ENCODE measurements around the gene PRX.
"Not testable (repeated sequence)": the region's sequence is repeated elsewhere in the genome, so short reads cannot be mapped to it uniquely, and the experiment has no call there.

Gene PRX

DNA sequence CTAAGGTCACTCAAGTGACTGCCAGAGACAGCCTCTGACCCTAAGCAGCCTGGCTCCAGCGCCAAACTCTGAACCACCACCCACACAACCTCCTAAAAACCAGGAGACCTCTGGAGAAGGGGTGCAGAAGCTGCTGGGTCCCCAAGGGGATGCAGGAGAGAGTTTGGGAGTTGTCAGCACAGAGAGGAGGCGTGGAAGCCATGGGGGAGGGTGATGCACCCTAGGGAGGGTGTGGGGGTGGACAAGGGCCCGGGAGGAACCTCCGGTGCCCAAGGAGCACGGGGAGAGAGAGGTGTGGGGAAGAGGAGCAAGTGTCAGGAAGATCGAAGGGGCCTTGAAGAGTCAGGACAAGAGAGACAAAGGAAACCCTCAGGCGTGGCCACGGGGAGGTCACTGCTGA lies 21.1 kb downstream of the PRX start:
- no peak for DNase-seq (ENCODE audit: low spot score)

DNA sequence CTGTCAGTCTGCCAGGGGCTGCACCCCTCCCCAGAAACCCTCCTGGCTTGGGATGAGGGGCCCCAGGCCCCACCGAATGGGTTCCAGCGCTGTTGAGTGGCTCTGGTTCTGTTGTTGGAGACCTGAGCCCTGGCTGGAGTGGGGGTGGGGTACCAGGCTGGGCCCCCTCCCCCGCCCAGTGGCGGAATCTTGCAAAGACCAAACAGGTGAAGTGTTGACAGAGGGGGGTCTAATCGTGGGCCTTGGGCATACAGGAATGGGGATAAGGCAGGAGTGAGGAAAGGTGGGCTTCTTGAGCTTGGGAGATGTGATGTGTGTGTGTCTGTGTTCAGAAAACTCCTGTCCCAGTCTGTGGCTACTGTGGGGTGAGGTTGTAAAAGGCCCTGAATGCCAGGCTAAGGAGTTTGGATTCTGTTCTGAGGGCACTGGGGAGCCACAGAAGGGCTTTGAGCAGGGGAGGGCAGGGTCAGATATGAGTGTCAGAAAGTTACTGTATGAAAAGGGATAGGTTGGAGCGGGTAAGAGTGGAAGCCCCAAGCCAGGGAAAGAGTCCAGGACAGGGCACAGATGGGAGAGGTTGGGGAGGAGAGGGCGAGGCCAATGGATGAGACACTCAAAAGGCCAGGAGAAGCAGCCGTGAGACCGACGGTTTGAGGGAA lies 23.0 kb downstream of the PRX start, which contains the start of gene HIPK4:
TSS of gene HIPK4 (minus strand) at position 98 of the 659 bp plus-strand sequence. CDS start 279 bp downstream, outside the sequence.
- DNase-seq (ENCODE audit: low spot score): no peak

DNA sequence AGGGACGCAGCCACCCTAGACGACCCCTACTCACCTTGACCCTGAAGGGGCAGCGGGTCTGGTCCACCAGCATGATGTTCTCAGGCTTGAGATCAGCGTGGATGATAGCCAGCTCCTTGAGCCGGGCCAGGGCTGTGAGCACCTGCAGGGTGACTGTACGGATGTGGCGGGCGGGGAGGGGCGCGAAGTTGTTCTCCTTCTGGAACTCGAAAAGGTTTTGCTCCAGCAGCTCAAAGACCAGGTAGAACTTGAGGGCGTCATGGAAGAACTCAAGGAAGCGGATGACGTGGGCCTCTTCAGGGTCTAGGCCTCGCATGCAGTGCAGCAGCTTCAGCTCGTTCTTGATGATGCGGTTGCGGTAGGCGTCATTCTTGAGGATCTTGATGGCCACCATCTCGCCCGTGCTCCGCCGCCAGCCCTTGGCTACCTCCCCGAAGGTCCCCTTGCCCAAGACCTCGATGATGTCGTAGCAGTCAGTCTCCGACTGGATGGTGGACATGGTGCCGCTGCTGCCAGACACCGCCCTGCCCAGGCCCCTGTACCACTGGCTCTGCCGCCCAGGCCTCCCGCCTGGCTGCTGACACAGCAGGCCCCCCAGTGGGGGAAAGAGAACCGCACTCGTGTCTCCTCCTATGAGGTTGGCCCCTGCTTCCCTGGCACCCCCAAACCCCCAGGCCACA lies 23.6 kb downstream of the PRX start:
- no peak for DNase-seq (ENCODE audit: low spot score)

DNA sequence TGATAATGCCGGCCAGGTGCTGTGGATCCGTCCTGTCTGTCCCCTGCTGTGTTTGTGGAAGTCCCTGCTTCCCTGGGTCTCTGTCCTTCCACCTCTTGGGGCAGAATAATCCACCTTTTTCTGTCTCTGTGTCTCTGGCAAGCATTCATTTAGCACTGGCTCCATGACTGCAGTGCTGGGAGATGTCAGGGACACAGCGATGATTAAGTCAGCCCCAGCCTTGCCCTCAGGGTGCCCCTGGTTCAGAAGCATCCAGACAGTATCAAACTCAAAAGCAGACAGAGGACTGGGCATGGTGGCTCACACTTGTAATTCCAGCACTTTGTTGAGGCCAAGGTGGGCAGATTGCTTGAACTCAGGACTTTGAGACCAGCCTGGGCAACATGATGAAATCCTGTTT lies 24.7 kb downstream of the PRX start:
- no peak for DNase-seq (ENCODE audit: low spot score)

DNA sequence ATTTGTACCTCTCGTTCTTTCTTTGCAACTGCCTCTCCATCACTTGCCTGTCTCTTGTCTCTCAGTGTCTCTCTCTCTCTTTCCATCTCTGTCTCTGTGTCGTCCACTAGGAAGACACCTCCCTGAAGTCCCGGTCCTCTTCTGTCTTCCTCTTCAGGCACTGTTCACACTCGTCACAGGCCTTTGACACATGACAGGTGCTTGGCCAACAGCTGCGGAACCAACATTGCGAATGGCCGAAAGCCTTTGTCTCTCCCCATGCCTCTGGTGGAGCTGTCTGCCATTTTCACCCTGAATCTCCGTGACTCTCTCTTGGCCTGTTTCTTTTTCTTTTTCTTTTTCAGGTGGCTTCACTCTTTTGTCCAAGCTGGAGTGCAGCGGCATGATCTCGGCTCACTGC lies 26.0 kb downstream of the PRX start:
- no peak for DNase-seq (ENCODE audit: low spot score)

DNA sequence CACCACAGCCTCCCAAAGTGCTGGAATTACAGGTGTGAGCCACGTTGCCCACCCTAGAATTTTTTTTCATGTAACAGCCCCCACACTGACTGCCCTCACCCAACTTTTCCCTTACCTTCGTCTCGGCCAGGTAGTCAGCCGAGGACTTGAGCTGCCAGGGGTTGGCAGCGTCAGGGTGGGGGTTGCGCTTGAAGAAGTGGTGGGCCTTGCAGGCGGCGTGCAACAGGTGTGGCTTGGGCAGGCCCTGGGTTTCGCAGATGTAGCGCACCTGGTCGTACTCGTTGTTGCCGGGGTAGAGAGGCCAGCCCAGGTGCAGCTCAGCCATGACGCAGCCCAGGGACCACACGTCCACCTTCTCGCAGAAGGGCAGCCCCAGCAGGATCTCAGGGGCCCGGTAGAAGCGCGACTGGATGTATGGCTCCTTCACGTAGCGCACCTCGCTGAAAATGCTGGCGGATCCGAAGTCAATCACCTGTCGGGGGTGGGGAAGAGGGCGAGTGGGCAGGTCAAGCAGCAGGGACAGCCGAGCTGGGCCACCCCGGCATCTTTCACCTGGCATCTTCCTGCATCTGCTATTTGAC lies 29.4 kb downstream of the PRX start:
- no peak for DNase-seq (ENCODE audit: low spot score)

DNA sequence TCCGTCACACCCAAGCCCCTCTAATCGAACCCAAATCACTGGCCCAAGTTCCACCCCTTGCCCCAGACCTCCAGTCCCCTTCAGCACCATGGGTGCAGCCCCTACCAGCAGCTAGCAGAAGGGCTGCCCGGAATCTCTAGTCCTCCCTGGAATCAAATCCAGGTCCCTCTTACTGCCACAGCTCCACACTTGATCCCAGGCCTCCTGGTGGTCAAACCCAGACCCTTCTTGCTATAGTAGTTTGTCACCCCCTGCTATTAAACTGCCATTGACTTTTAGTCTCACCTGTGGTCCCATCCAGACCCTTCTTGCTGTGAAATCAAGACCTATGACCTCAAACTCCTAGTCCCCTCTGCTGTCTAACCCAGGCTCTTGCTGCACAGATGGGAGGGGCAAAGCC lies 31.9 kb downstream of the PRX start:
- no peak for DNase-seq (ENCODE audit: low spot score)

DNA sequence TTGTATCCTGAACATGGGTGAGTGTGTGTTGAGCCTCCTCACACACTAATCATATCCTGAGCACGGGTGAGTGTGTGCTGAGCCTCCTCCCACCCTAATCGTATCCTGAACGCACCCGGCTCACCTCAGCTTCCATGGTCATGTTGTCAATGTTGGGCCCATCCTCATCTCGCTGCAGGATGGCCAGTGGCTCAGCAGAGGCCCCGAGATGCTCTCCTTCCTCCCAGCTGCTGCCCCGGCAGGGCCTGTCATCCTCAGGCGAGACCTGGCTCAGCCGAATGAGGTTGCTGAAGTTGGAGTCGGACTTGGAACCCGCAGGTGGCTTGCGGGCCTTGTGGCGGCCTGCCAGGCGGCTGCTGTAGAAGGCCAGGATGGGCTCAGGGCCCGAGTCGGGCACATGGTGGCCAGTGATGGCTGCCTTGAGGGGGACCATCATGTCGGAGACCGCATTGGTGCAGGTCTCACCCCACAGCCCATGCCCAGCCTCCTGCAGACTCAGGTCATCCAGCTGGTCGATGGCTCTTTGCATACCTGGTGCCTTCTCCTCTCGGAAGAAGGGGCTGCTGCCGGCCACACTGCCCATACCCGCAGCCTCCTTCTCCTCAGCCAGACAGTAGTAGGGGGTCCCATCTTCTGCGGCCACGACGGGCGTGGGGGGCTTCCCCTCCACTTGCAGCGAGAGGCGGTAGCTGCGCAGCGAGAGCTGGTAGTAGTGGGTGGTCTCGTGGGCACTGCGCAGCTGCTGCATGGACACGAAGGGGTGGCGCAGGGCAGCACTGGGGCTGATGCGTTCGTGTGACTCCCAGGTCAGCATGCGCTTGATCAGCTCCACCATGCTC lies 32.8 kb downstream of the PRX start:
- DNase-seq (ENCODE audit: low spot score): no peak

DNA sequence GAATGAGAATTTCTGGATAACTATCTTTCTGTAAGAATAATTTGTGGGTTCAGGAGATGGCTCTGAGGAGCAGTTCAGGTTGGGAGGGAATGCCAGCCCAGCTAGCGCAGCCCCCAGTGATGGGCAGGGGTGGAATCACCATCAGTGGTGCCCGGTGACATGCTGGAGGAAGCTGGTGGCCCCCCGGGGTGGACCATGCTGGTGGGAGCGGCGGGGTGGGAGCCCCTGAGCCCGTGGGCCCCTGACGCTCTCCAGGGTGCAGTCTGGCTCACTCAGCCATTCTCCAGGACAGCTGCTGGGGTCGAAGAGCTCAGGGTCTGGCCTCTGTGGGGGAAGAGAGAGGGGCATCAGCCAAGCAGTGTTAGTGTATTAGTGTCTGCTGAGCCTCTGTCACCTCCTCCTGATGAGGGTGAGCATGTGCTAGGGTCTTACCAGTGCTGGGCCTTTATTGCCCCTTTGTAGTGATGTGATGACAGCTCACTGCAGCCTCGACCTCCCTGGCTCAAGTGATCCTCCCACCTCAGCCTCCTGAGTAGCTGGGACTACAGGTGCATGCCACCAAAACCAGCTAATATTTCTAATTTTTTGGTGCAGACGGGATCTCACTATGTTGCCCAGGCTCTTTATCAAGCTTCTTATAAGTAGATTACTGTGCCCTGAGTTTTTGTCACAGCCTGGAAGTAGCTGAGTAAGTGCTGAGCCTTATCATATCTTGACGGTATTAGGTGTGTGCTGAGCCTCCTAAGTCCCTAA lies 33.6 kb downstream of the PRX start:
- no peak for DNase-seq (ENCODE audit: low spot score)

DNA sequence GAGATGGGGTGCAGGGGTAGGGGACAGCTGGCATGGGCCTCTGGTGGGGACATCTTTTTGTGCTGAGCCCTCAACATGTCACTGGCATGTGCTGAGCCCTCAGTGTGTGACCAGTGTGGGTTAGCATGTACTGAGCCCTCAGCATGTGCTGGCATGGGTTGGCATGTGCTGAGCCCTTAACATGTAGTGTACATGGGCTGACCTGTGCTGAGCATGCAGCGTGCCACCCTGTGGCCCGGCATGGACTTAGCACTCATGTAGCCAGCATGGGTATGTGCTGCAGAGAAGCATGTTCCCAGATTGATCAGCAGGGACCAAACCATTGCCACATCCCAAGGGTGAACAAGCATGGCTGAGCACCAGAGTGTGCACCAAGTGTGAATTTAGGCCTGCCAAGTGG lies 34.7 kb downstream of the PRX start:
- no peak for DNase-seq (ENCODE audit: low spot score)

DNA sequence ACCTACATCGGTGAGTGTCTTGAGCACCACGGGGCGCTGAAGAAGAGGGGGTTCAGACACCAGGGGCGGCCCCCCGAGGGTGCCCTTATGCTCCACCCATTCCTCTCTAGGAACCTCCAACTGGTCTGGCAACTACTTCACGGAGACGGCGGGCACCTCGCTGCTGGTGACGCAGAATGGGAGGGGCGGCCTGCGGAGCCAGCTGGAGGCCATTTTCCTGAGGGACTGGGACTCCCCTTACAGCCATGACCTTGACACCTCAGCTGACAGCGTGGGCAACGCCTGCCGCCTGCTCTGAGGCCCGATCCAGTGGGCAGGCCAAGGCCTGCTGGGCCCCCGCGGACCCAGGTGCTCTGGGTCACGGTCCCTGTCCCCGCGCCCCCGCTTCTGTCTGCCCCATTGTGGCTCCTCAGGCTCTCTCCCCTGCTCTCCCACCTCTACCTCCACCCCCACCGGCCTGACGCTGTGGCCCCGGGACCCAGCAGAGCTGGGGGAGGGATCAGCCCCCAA lies 35.2 kb downstream of the PRX start:
- DNase-seq (ENCODE audit: low spot score): no peak

DNA sequence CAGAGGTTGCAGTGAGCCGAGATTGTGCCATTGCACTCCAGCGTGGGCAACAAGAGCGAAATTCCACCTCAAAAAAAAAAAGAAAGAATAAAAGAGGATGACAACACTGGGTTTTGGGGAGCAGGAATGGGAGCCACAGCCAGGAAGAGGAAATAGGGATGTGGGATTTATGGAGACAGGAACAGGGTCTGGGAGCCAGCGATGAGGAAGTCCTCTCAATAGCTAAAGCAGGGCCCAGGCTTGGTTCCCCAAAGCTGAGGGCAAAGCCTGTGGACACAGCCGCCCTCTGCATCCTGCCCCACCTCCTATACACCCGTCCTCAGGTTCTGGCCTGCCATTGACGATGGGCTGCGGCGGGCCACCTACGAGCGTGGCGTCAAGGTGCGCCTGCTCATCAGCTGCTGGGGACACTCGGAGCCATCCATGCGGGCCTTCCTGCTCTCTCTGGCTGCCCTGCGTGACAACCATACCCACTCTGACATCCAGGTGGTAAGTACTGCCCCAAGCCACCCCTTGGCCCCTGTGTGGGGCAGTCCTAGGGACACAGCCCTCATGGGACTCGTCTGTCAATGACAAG lies 36.8 kb downstream of the PRX start:
- no peak for DNase-seq (ENCODE audit: low spot score)

DNA sequence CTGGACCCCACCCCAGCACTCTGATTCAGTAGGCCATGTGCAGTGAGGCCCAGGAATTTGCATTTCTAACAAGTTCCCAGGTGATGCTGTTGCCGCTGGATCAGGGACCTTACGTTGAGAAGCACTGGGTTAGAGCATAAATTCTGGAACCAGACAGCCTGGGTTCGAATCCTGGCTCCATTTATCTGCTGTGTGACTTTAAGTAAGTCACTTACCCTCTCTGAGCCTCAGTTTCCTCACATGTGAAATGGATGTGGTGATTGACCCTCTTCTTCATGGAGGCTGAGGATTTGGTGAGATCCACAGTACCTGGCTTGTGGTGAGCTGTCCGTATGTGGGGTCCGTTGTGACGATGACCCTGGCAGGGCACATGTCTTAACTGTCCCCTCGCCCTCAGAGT lies 39.1 kb downstream of the PRX start:
- DNase-seq (ENCODE audit: low spot score): no peak

DNA sequence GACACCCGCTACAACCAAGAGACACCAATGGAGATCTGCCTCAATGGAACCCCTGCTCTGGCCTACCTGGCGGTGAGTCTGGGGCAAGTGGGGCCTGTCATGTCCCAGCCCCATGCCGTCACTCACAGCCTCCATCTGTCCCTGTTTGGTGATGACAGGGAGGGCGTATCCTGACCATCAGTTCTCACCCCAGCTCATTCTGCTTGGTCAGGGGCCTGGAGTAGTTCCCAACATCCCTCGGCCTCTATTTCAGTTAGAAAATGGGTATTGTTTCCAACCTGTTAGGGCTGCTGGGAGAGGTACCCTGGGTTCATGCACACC lies 41.4 kb downstream of the PRX start:
- no peak for DNase-seq (ENCODE audit: low spot score)

DNA sequence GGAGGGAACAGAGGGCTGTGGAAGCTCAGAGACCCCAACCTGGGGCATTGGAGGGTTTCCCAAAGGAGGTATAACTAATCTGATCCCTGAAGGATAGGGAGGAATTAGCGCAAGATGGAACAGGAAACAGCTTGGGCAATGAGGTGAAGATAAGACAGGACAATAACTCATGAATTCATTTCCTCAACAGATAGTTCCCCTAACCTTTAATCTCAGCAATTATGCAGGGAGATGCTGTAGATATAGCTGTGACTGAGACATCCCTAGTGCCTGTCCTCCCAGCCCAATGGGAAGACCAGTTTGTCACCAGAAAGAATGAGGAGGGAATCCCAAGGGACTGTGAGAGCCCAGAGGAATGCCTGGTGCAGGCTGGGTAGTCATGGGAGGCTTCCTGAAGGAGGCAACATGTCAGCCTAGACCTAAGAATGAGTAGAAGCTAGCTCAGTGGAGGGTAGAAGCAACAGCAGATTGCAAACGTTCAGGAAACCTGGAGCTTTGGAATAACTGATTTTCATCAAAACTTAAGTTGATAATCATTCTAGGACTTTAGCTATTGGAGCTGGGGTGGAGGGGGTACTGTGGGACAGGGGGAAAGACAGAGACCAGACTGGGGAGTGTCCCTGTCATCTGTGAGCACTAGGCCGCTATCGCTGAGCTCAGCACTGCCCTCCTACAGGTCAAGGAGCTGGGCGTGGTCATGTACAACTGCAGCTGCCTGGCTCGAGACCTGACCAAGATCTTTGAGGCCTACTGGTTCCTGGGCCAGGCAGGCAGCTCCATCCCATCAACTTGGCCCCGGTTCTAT lies 42.0 kb downstream of the PRX start:
- DNase-seq (ENCODE audit: low spot score): no peak

DNA sequence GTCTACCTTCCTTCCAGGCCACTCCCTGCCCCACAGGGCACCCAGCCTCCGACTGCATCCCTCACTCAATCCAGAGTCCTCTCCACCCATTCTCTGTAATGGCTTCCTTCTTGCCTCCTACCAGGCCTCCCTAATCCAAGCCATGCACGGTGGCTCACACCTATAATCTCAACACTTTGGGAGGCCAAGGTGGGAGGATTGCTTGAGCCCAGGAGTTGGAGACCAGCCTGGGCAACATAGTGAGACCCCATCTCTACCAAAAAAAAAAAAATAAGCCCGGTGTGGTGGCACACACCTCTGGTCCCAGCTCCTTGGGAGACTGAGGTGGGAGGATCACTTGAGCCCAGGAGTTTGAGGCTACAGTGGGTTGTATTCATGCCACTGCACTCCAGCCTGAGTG lies 42.9 kb downstream of the PRX start:
- DNase-seq (ENCODE audit: low spot score): not testable (repeated sequence)

DNA sequence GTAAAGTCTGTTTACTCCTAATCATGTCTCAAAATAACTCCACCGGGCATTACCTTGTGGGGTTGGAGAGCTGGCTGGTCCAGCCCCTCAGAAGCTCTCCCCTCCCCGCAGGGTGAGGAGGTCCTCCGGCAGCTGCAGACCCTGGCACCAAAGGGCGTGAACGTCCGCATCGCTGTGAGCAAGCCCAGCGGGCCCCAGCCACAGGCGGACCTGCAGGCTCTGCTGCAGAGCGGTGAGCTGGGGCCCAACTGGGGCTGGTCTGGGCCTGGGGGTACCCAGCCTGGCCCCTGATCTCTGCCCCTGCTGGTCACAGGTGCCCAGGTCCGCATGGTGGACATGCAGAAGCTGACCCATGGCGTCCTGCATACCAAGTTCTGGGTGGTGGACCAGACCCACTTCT lies 43.4 kb downstream of the PRX start:
- no peak for DNase-seq (ENCODE audit: low spot score)

DNA sequence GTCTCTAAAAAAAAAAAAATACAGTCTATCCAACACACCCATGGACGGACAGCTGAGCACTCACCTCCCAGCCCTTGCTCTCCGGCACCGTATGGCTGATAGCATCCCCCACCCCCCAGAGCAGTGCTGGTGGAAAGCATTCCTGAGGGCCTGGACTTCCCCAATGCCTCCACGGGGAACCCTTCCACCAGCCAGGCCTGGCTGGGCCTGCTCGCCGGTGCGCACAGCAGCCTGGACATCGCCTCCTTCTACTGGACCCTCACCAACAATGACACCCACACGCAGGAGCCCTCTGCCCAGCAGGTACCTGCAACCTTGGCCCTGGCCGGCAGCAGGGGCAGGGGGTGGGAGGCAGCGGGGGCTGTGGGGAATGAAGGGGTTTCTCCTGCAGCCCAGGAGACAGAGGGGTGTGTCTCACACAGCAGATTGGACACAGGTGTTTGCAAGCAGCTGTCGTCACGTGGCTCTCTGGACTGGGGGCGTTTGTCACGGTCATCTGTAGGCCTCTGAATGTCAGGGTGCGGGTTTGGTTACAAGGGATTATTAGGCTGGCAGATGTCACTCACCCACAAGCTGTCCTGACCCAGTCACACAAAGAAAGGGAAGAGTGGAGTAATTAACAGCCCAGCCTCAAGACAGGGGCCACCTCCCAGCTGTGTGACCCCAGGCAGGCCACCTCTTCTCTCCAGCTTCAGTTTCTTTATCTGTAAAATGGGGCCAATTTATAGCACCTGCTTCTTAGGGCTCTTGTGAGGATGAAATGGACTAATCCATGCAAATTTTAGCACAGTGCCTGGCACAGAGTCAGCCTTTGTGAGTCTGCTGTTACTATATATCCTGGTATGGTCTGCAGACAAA lies 45.4 kb downstream of the PRX start:
- DNase-seq (ENCODE audit: low spot score): no peak

DNA sequence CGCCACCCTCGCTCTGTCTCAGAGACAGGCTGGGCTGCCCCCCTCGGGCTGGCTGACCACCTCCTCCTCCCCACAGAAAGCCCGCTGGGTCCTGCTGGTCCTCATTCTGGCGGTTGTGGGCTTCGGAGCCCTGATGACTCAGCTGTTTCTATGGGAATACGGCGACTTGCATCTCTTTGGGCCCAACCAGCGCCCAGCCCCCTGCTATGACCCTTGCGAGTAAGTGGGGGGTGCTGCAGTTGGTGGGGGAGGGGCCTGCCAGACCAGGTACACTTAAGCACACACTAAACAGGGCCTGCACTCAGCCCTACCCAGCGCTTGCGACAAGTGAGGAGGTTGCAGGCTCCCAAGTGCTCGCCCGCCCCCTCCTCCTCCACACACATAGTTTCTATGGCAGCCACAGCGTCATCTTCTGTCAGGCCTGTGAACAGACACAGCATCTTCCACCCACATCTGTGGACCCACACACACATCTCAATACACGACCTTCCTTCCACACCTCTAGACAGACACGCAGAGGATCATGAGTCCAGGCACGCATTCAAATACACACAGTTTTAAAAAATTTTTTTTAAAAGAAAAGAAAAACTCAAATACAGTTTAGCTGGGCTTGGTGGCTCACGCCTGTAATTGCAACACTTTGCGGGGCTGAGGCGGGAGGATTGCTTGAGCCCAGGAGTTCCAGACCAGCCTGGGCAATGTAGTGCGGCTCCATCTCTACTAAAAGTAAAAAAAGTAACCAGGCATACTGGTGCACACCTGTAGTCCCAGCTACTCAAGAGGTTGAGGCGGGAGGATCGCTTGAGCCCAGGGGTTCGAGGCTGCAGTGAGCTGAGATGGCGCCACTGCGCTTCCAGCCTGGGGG lies 46.2 kb downstream of the PRX start:
- DNase-seq (ENCODE audit: low spot score): no peak
